Epithelial cell of esophagus (primary cell): ENCODE data around the gene ADISSP.

ENCODE experiments used
- DNase-seq: peaks from one replicate; pipeline ENCODE4 v3.0.0; 2010; ENCODE audit warnings: low read depth
- H3K4me3 ChIP-seq: 2 replicates; pipeline ENCODE4 v1.5.1; 2011; ENCODE audit warnings: mild to moderate bottlenecking, low read length, control low read depth
- CTCF ChIP-seq: IDR thresholded peaks from 2 replicates; pipeline ENCODE4 v1.5.1; 2011; ENCODE audit warnings: low read depth, mild to moderate bottlenecking, low read length, control low read depth, inconsistent platforms; ENCODE audit not compliant: insufficient read depth; ENCODE audit errors: missing control alignments

ADISSP gene

GRCh38 chr20:3705970-3706739, 61.4 kb downstream of the ADISSP start:
- DNase-seq: no peak
- TF ChIP-seq CTCF: no peak
- H3K4me3 ChIP-seq: no peak overlapping the region

DNA sequence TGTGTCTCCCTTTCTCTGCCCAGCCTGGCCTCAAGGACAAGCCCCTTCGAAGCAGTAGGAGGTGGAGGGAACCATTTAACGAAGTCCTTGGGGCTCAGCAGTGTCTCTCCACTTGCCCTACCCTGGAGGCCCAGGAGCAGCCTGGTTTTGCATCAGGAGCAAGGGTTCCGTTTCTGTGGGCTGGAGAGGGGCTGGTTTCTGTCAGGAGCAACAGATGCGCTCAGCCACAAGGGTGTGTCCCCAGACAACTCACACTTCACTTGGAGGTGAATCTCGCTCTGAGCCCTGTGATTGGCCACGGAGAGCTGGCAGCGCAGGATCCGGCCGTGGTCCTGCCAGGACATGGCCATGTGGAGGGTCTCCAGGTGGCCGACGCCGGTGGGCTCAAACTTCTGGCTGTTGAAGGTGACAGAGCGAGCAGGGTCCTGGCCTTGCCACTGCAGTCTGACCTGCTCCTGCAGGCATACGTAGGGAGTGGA, 62.0 kb downstream of the ADISSP start:
- no peak for DNase-seq
- H3K4me3 ChIP-seq: no peak overlapping the region
- TF ChIP-seq CTCF: no peak

- TF ChIP-seq CTCF: no peak
- no peak overlapping the region for H3K4me3 ChIP-seq
- no peak for DNase-seq
Observed at GRCh38 chr20:3704087-3704486, 63.5 kb downstream of the ADISSP start.
